Fibroblast of the aortic adventitia (primary cell): ENCODE data around the gene SPIC. TPM values are rescaled to one million over a fixed set of nuclear protein-coding genes. Genes with fewer than 3 reads are reported as not detected.
A peak's percentile ranks its signal among the peaks of the same experiment; 100 is the strongest.

Experiments used
- DNase-seq: peaks from one replicate; pipeline ENCODE4 v3.0.0-alpha.2; 2010; ENCODE audit warnings: low read depth
- H3K4me3 ChIP-seq: 2 replicates; pipeline ENCODE4 v1.5.1; 2011; ENCODE audit warnings: low read depth, mild to moderate bottlenecking, control low read depth, low read length, moderate library complexity
- CTCF ChIP-seq: IDR thresholded peaks from 2 replicates; pipeline ENCODE4 v1.5.1; 2011; ENCODE audit warnings: mild to moderate bottlenecking, low read length, control low read depth, inconsistent platforms; ENCODE audit not compliant: insufficient read depth
- total RNA-seq: library from RNA; depleted of rRNA; stranded (reverse); fragments of >200 nt; gene quantifications from 2 replicates; pipeline ENCODE4 v1.2.3, GENCODE V29; 2012; ENCODE audit warnings: low replicate concordance

Gene SPIC
- total RNA-seq, 1 donor: not detected

DNA sequence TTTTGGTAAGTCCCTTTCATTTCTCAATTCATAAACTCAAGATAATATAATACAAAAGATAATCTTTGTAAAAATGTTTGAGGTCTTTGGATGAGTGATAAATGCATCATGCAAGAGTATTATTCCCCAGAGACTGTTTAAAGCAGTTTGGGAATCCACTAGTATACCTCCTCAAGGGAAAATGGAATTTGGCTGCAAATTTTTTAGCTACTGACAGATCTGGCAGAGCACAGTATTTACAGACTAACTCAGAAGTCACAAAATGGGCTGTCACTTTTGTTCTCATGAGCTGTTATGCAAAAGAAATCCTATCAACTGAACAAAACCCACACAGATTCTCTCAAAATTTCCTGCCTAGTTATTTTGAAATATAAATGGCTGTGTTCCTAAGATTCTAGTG, 9.9 kb downstream of the SPIC start:
- no peak overlapping the region for H3K4me3 ChIP-seq
- peak; percentile 12 for DNase-seq
- no peak for TF ChIP-seq CTCF

DNA sequence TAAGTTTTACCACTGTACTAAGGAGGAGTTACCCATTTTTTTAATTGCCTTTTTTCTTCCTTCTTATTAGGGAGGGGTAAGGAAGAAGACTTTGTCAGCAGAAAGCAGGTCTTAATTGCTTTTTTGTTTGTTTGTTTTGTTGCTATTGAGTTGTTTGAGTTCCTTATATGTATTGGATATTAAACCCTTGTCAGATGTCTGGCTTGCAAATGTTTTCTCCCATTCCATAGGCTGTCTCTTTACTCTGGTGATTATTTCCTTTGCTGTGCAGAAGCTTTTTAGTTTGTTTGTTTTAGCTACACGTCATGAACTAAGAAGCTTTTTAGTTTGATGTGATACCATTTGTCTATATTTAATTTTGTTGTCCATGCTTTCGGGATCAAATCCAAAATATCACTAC, 13.3 kb downstream of the SPIC start:
- H3K4me3 ChIP-seq: no peak overlapping the region
- no peak for DNase-seq
- TF ChIP-seq CTCF: no peak

- H3K4me3 ChIP-seq: no peak overlapping the region
- DNase-seq: no peak
- no peak for TF ChIP-seq CTCF
Observed at GRCh38 chr12:101490286-101490920, 15.3 kb downstream of the SPIC start.

DNA sequence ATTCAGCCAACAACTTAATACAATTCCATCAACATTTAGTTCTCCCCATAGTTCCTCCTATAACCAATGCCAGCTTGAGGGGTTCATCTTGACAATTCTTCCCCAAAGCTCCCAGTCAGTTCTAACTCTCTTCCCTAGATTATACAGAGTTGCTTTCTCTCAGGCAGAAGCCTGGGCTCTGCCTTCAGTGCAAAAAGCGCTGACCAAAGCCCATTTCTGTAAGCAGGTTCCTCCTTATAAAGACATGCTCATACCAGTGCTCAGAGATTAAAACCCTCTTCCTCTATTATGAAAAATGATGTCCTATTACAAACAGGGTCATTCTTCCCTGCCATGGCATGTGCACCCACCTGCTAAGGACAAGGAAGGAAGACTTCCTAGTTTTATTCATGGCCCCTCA, 16.2 kb downstream of the SPIC start:
- DNase-seq: no peak
- TF ChIP-seq CTCF: no peak
- no peak overlapping the region for H3K4me3 ChIP-seq

GRCh38 chr12:101493556-101493955, 18.4 kb downstream of the SPIC start:
- no peak overlapping the region for H3K4me3 ChIP-seq
- no peak for DNase-seq
- TF ChIP-seq CTCF: no peak

DNA sequence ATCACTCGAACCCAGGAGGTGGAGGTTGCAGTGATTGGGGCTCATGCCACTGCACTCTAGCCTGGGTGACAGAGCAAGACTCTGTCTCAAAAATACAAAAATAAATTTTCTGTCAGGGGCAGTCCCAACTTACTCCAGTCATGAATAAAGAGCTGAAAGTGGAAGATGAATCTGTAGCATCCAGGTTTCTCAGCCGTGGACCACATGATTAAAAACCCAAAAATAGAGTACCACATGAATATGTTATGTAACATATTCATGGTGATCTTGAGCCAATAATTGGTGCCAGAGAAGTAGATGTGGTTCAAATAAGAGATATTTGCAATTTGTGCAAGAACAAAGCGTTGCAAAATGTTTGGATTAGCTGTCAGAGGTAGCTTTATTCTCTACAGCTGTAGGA, 23.1 kb downstream of the SPIC start:
- no peak overlapping the region for H3K4me3 ChIP-seq
- no peak for TF ChIP-seq CTCF
- no peak for DNase-seq

DNA sequence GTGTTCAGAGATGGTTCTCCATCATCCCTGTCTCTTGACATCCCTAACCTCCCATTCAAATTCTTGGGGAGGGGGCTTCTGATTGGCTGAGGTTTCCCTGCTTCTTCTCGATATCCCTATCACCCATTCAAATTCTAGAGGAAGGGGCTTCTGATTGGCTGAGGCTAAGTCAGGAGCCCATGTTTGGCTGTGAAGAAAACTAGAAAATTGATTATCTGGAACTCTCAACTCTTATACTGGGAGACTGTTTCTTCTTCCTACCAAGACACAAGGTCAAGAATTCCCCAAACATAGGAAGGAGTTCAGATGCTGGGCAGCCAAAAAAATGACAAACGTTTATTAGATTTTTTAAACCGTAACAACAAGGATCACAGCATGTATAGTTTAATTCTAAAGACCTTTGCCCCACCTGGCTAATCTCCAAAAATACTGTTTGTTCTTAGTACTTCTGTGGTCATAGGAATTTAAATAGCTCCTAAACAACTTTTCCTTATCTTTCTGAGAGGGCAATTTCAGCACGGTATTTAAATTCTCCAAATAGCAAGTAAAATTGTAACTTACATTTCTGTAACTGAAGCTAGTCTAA, 26.4 kb downstream of the SPIC start:
- peak; percentile 8 for DNase-seq
- H3K4me3 ChIP-seq: no peak overlapping the region
- TF ChIP-seq CTCF: no peak
